ENCODE data around the gene UBR2.
"Not testable (repeated sequence)": the region's sequence is repeated elsewhere in the genome, so short reads cannot be mapped to it uniquely, and the experiment has no call there.

Gene UBR2

GRCh38 chr6:42698217-42698616 is 134.4 kb downstream of the UBR2 start:
- peaks cover 15 to 18% of the 10 kb centered on the region in 2 donors for H3K4me1 Mint-ChIP-seq
- peak overlapping the region; percentile 5 for H3K27ac Mint-ChIP-seq
- H3K27me3 Mint-ChIP-seq: no peaks in the 10 kb centered on the region
- H3K4me3 Mint-ChIP-seq: no peak overlapping the region
- no peaks in the 10 kb centered on the region for H3K9me3 Mint-ChIP-seq
- DNase-seq (no peak), ATAC-seq (replicated peaks) (no peak)
- peaks cover 11 to 16% of the 10 kb centered on the region in 2 donors for H3K36me3 Mint-ChIP-seq

- no peak overlapping the region for H3K27ac Mint-ChIP-seq
- peaks cover 0 to 2% of the 10 kb centered on the region in 2 donors for H3K4me1 Mint-ChIP-seq
- H3K36me3 Mint-ChIP-seq: no peaks in the 10 kb centered on the region
- no peaks in the 10 kb centered on the region for H3K9me3 Mint-ChIP-seq
- H3K4me3 Mint-ChIP-seq: no peak overlapping the region
- H3K27me3 Mint-ChIP-seq: no peaks in the 10 kb centered on the region
- DNase-seq (no peak), ATAC-seq (replicated peaks) (no peak)
Observed at GRCh38 chr6:42702200-42702599, 138.4 kb downstream of the UBR2 start.

- H3K9me3 Mint-ChIP-seq; DNase-seq; H3K27ac Mint-ChIP-seq; H3K4me3 Mint-ChIP-seq; ATAC-seq (replicated peaks); H3K4me1 Mint-ChIP-seq; H3K36me3 Mint-ChIP-seq; H3K27me3 Mint-ChIP-seq: not testable (repeated sequence)
Observed at GRCh38 chr6:42702786-42703185, 139.0 kb downstream of the UBR2 start.

GRCh38 chr6:42704251-42704936 is 140.6 kb downstream of the UBR2 start:
- no peaks in the 10 kb centered on the region for H3K9me3 Mint-ChIP-seq
- no peaks in the 10 kb centered on the region for H3K4me1 Mint-ChIP-seq
- no peak overlapping the region for H3K27ac Mint-ChIP-seq
- H3K4me3 Mint-ChIP-seq: no peak overlapping the region
- peaks cover 0 to 3% of the 10 kb centered on the region in 2 donors for H3K27me3 Mint-ChIP-seq
- no peaks in the 10 kb centered on the region for H3K36me3 Mint-ChIP-seq
- ATAC-seq (replicated peaks) (no peak), DNase-seq (no peak)

GRCh38 chr6:42704937-42705374 is 141.1 kb downstream of the UBR2 start:
- Mint-ChIP-seq H3K36me3 (no peaks in the 10 kb centered on the region), H3K4me3 (no peak overlapping the region), H3K27me3 (peaks cover 0 to 3% of the 10 kb centered on the region in 2 donors), H3K27ac (no peak overlapping the region), H3K9me3 (no peaks in the 10 kb centered on the region), H3K4me1 (no peaks in the 10 kb centered on the region)
- no peak for DNase-seq
- no peak for ATAC-seq (replicated peaks)

- Mint-ChIP-seq H3K4me3 (no peak overlapping the region), H3K4me1 (no peaks in the 10 kb centered on the region), H3K36me3 (peaks cover 0 to 2% of the 10 kb centered on the region in 2 donors), H3K27me3 (peaks cover 0 to 3% of the 10 kb centered on the region in 2 donors), H3K9me3 (peaks cover 5% of the 10 kb centered on the region in 2 donors), H3K27ac (no peak overlapping the region)
- DNase-seq (no peak), ATAC-seq (replicated peaks) (no peak)
Observed at GRCh38 chr6:42707595-42707994, 143.8 kb downstream of the UBR2 start.

- DNase-seq (no peak), ATAC-seq (replicated peaks) (no peak)
- peaks cover 0 to 3% of the 10 kb centered on the region in 2 donors for H3K27me3 Mint-ChIP-seq
- no peak overlapping the region for H3K27ac Mint-ChIP-seq
- peaks cover 0 to 2% of the 10 kb centered on the region in 2 donors for H3K36me3 Mint-ChIP-seq
- H3K4me3 Mint-ChIP-seq: no peak overlapping the region
- H3K4me1 Mint-ChIP-seq: no peaks in the 10 kb centered on the region
- peaks cover 5% of the 10 kb centered on the region in 2 donors for H3K9me3 Mint-ChIP-seq
Observed at GRCh38 chr6:42708096-42708495, 144.3 kb downstream of the UBR2 start.

GRCh38 chr6:42709871-42710270 is 146.0 kb downstream of the UBR2 start:
- Mint-ChIP-seq H3K27ac (no peak overlapping the region), H3K4me1 (no peaks in the 10 kb centered on the region), H3K27me3 (peaks cover 0 to 3% of the 10 kb centered on the region in 2 donors), H3K36me3 (peaks cover 0 to 2% of the 10 kb centered on the region in 2 donors), H3K9me3 (peaks cover 5% of the 10 kb centered on the region in 2 donors), H3K4me3 (no peak overlapping the region)
- ATAC-seq (replicated peaks) (no peak), DNase-seq (no peak)

GRCh38 chr6:42710316-42710715 is 146.5 kb downstream of the UBR2 start:
- H3K4me1 Mint-ChIP-seq: no peaks in the 10 kb centered on the region
- H3K9me3 Mint-ChIP-seq: peaks cover 5% of the 10 kb centered on the region in 2 donors
- H3K27ac Mint-ChIP-seq: no peak overlapping the region
- peaks cover 0 to 3% of the 10 kb centered on the region in 2 donors for H3K27me3 Mint-ChIP-seq
- ATAC-seq (replicated peaks): no peak
- H3K4me3 Mint-ChIP-seq: no peak overlapping the region
- DNase-seq: no peak
- peaks cover 0 to 2% of the 10 kb centered on the region in 2 donors for H3K36me3 Mint-ChIP-seq

- Mint-ChIP-seq H3K36me3 (peaks cover 0 to 2% of the 10 kb centered on the region in 2 donors), H3K9me3 (peaks cover 5% of the 10 kb centered on the region in 2 donors), H3K27ac (no peak overlapping the region), H3K4me1 (no peaks in the 10 kb centered on the region), H3K27me3 (peaks cover 0 to 3% of the 10 kb centered on the region in 2 donors), H3K4me3 (no peak overlapping the region)
- ATAC-seq (replicated peaks): no peak
- DNase-seq: no peak
Observed at GRCh38 chr6:42711930-42712329, 148.1 kb downstream of the UBR2 start.

- peaks cover 5% of the 10 kb centered on the region in 2 donors for H3K9me3 Mint-ChIP-seq
- H3K27me3 Mint-ChIP-seq: no peaks in the 10 kb centered on the region
- H3K36me3 Mint-ChIP-seq: peaks cover 0 to 2% of the 10 kb centered on the region in 2 donors
- H3K4me3 Mint-ChIP-seq: no peak overlapping the region
- no peaks in the 10 kb centered on the region for H3K4me1 Mint-ChIP-seq
- H3K27ac Mint-ChIP-seq: no peak overlapping the region
- ATAC-seq (replicated peaks): peak in 1 of 2 donors; percentile 31
- DNase-seq: no peak
Observed at GRCh38 chr6:42714098-42714761, 150.4 kb downstream of the UBR2 start.

GRCh38 chr6:42715871-42716270 is 152.0 kb downstream of the UBR2 start:
- Mint-ChIP-seq H3K4me1 (no peaks in the 10 kb centered on the region), H3K36me3 (peaks cover 0 to 2% of the 10 kb centered on the region in 2 donors), H3K4me3 (no peak overlapping the region), H3K27me3 (no peaks in the 10 kb centered on the region), H3K9me3 (peaks cover 5% of the 10 kb centered on the region in 2 donors), H3K27ac (no peak overlapping the region)
- DNase-seq (no peak), ATAC-seq (replicated peaks) (no peak)

GRCh38 chr6:42720739-42721138 is 156.9 kb downstream of the UBR2 start:
- Mint-ChIP-seq H3K4me1 (peaks cover under 1 to 1% of the 10 kb centered on the region in 2 donors), H3K27me3 (no peaks in the 10 kb centered on the region), H3K36me3 (no peaks in the 10 kb centered on the region), H3K27ac (no peak overlapping the region), H3K9me3 (no peaks in the 10 kb centered on the region), H3K4me3 (no peak overlapping the region)
- DNase-seq (no peak), ATAC-seq (replicated peaks) (no peak)

GRCh38 chr6:42722497-42722896 is 158.7 kb downstream of the UBR2 start, which contains the start of gene PRPH2:
Gene PRPH2 (minus strand): TSS chr6:42722597. CDS start chr6:42722334, 263 bp downstream.
- ATAC-seq (replicated peaks) (no peak), DNase-seq (no peak)
- no peak within 1 kb of the TSS for H3K4me3 Mint-ChIP-seq
- no peaks in the 10 kb centered on the region for H3K36me3 Mint-ChIP-seq
- H3K27ac Mint-ChIP-seq: no peak within 1 kb of the TSS
- no peaks in the 10 kb centered on the region for H3K27me3 Mint-ChIP-seq
- peaks cover 13 to 19% of the 10 kb centered on the region in 2 donors for H3K4me1 Mint-ChIP-seq
- H3K9me3 Mint-ChIP-seq: no peaks in the 10 kb centered on the region

- ATAC-seq (replicated peaks) (no peak), DNase-seq (no peak)
- H3K4me1 Mint-ChIP-seq: peaks cover 14 to 21% of the 10 kb centered on the region in 2 donors
- H3K27me3 Mint-ChIP-seq: no peaks in the 10 kb centered on the region
- no peak overlapping the region for H3K4me3 Mint-ChIP-seq
- no peak overlapping the region for H3K27ac Mint-ChIP-seq
- no peaks in the 10 kb centered on the region for H3K36me3 Mint-ChIP-seq
- H3K9me3 Mint-ChIP-seq: no peaks in the 10 kb centered on the region
Observed at GRCh38 chr6:42724825-42725224, 161.0 kb downstream of the UBR2 start.
